ENCODE data around the gene JAGN1. TPM values are rescaled to one million over a fixed set of nuclear protein-coding genes. Genes with fewer than 3 reads are reported as not detected.

Gene JAGN1
- total and polyA plus RNA-seq, 7 donors: 24.7 to 55.1 (median 39.2) TPM

DNA sequence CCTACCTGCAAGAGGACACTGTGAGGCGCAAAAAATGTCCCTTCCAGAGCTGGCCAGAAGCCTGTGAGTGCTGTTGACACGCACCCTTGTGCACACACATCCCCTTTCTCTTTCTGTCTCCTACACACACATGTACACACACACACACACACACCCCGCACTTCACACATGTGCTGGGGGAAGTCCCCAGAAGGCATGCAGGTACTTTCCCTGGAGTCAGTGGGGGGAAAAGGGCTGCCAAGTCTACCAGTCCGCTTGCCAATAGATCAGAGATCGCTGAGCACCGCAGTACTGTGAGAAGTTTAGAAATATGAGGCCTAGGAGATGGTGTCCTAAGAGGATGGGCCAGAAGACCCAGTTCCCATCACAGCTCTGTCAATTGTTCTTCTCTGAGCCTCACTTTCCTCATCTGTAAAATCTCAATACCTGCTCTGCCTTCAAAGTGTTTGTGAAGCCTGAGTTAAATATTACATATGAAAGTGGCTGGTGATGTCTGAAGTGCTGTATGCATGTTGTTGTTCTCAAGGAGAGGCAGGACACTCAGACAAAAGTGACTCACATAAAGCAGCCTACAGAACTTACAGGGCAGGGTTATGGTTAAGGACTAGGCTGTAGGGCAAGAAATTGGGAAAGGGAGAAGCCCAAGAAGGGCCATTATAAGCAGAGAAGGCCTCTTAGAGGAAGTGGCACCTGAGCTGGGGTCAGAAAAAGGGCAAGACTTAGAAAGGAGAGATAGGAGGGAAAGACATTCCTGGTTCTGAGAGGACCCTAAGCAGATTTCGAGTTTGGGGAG is 19.0 kb downstream of the JAGN1 start:
- Histone ChIP-seq H3K4me1 (peaks cover 0 to 14% (median 13%) of the 10 kb centered on the region in 4 donors), H3K27ac (no peak overlapping the region), H3K4me3 (no peak overlapping the region), H3K27me3 (no peaks in the 10 kb centered on the region), H3K9me3 (no peaks in the 10 kb centered on the region), H3K36me3 (no peaks in the 10 kb centered on the region)
- WGBS, 2 donors: 85 to 92% methylated on average over 7 of the region's 7 CpGs
- DNase-seq: no peak
- TF ChIP-seq POLR2A (IDR thresholded peaks at IDR 0.05) (no peak), POLR2AphosphoS5 (IDR thresholded peaks at IDR 0.05) (no peak), EP300 (IDR thresholded peaks at IDR 0.05) (no peak)
- TF ChIP-seq, protein P1, sequence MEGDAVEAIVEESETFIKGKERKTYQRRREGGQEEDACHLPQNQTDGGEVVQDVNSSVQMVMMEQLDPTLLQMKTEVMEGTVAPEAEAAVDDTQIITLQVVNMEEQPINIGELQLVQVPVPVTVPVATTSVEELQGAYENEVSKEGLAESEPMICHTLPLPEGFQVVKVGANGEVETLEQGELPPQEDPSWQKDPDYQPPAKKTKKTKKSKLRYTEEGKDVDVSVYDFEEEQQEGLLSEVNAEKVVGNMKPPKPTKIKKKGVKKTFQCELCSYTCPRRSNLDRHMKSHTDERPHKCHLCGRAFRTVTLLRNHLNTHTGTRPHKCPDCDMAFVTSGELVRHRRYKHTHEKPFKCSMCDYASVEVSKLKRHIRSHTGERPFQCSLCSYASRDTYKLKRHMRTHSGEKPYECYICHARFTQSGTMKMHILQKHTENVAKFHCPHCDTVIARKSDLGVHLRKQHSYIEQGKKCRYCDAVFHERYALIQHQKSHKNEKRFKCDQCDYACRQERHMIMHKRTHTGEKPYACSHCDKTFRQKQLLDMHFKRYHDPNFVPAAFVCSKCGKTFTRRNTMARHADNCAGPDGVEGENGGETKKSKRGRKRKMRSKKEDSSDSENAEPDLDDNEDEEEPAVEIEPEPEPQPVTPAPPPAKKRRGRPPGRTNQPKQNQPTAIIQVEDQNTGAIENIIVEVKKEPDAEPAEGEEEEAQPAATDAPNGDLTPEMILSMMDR (IDR thresholded peaks at IDR 0.05): no peak
- intact Hi-C loops (cut with DNase I): no loop called here

DNA sequence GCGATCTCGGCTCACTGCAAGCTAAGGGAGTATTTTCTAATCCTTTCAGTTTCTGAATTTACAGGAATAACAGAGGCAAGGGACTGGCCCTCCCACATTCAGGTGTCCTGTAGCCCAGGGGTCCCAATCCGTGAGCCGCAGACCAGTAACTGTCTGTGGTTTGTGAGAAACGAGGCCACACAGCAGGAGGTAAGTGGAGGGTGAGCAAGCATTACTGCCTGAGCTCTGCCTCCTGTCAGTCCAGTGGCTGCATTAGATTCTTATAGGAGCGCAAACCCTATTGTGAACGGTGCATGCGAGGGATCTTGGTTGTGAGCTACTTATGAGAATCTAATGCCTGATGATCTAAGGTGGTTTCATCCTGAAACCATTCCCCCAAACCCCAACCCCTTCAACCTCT is 21.5 kb downstream of the JAGN1 start:
- WGBS, 2 donors: 76 to 88% methylated on average over 8 of the region's 8 CpGs
- TF ChIP-seq EP300 (IDR thresholded peaks at IDR 0.05): no peak
- TF ChIP-seq, protein P1 (IDR thresholded peaks at IDR 0.05): no peak
- TF ChIP-seq POLR2AphosphoS5 (IDR thresholded peaks at IDR 0.05): no peak
- TF ChIP-seq POLR2A (IDR thresholded peaks at IDR 0.05): no peak
- DNase-seq: no peak
- peaks cover 0 to 35% (median 28%) of the 10 kb centered on the region in 4 donors for H3K4me1 ChIP-seq
- no peak overlapping the region for H3K4me3 ChIP-seq
- H3K36me3 ChIP-seq: no peaks in the 10 kb centered on the region
- no peaks in the 10 kb centered on the region for H3K9me3 ChIP-seq
- no peaks in the 10 kb centered on the region for H3K27me3 ChIP-seq
- intact Hi-C loops (cut with DNase I): no loop called here
- H3K27ac ChIP-seq: no peak overlapping the region

DNA sequence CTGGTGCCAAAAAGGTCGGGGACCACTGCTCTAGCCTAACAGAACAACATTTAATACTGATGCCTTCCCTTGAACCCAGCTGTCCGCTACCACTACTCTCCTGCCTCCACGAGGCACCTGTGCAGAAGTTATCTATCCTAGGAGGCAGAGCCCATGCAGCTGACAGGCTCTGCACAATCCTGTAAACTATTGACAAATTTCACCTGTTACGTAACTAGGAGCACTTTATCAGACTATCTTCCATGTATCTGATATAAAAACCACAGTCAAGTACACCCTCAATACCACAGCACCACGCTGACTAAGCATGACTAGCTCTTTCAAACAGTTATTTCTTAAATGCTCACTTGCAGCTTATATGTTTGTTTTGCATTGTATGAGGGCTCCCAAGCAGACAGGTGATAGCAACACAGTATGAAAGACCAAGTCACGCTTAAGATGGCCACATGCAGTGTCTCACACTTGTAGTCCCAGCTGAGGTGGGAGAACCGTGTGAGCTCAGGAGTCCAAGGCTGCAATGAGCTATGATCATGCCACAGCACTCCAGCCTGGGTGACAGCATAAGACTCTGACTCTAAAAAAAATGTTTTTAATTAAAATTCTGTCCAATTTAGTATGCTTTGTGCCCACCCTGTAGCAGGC is 22.0 kb downstream of the JAGN1 start:
- intact Hi-C loops (cut with DNase I): no loop called here
- Histone ChIP-seq H3K36me3 (no peaks in the 10 kb centered on the region), H3K27ac (no peak overlapping the region), H3K4me3 (no peak overlapping the region), H3K9me3 (no peaks in the 10 kb centered on the region), H3K4me1 (peaks cover 0 to 40% (median 32%) of the 10 kb centered on the region in 4 donors), H3K27me3 (no peaks in the 10 kb centered on the region)
- no peak for DNase-seq
- TF ChIP-seq POLR2AphosphoS5 (IDR thresholded peaks at IDR 0.05) (no peak), EP300 (IDR thresholded peaks at IDR 0.05) (no peak)
- WGBS, 2 donors: 71 to 81% methylated on average over 7 of the region's 7 CpGs

DNA sequence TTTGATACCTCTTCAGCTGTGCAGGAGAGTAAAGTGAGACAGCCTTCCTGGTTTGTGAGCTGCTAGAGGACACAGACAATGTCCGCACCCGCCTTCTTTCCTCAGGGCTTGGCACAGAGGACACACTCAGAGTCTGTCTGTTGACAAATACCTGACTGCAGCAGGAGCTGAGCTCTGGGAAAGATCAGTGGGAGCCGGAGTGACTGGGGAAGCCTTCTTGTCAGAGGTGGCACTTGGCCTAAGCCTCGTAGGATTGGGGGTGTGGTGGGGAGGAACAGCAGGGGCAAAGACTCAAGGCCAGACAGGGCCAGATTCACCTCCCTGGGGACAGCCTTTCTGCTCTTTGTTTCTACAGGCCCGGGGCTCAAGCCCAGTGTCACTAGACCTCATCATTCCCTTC is 23.2 kb downstream of the JAGN1 start:
- Histone ChIP-seq H3K4me3 (no peak overlapping the region), H3K27ac (peak overlapping the region in 3 of 4 donors; percentile 96 to 98 (median 97)), H3K36me3 (no peaks in the 10 kb centered on the region), H3K4me1 (peaks cover 0 to 52% (median 44%) of the 10 kb centered on the region in 4 donors), H3K9me3 (no peaks in the 10 kb centered on the region), H3K27me3 (no peaks in the 10 kb centered on the region)
- intact Hi-C loops (cut with DNase I): no loop called here
- TF ChIP-seq POLR2A (IDR thresholded peaks at IDR 0.05) (no peak), POLR2AphosphoS5 (IDR thresholded peaks at IDR 0.05) (peak in 1 of 4 donors; percentile 14)
- DNase-seq: no peak
- WGBS, 2 donors: 63 to 86% methylated on average over 5 of the region's 5 CpGs

DNA sequence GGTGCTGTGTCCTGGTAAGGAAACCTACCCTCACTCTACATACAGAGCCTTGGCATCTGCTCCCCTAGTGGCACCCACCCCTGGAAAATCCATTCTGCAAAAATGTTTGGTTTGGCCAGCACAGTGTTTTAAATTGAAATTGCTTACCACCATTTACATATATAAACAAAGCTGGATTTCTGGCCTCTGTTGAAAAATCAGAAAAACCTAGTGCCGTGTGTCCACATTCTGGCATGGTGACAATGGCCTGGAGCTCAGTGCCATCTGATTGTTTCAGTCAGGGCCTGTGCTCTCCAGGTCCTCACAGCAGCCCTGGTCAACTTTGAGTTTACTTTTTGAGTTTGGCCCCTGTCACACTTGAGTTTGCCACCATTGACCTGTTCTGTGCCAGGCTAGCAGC is 23.6 kb downstream of the JAGN1 start:
- H3K36me3 ChIP-seq: no peaks in the 10 kb centered on the region
- peak overlapping the region; percentile 83 to 98 (median 96) for H3K27ac ChIP-seq
- no peak for TF ChIP-seq POLR2A (IDR thresholded peaks at IDR 0.05)
- no peak for DNase-seq
- peaks cover 0 to 56% (median 47%) of the 10 kb centered on the region in 4 donors for H3K4me1 ChIP-seq
- no peaks in the 10 kb centered on the region for H3K9me3 ChIP-seq
- WGBS, 2 donors: 47 to 67% methylated on average over 1 of the region's 1 CpG
- H3K27me3 ChIP-seq: no peaks in the 10 kb centered on the region
- intact Hi-C loops (cut with DNase I): loop anchor here (2.0 kb wide), 3 partner anchors 23 to 69 kb away; partner anchors contain the start of genes JAGN1 and RPUSD3
- H3K4me3 ChIP-seq: no peak overlapping the region
